CD1c-positive myeloid dendritic cell (primary cell): ENCODE data around the gene MSH5.

Source experiments
- DNase-seq: peaks from one replicate; pipeline ENCODE4 v3.0.0-alpha.2; 2016; ENCODE audit errors: extremely low spot score

MSH5 gene

GRCh38 chr6:31760790-31761189 is 21.0 kb downstream of the MSH5 start:
- no peak for DNase-seq

GRCh38 chr6:31761343-31761742 is 21.5 kb downstream of the MSH5 start:
- no peak for DNase-seq

GRCh38 chr6:31762356-31762755 is 22.6 kb downstream of the MSH5 start, which contains the start of gene SAPCD1:
Gene SAPCD1 (plus strand): TSS chr6:31762656. CDS start chr6:31763055, 399 bp downstream.
- DNase-seq = no peak

GRCh38 chr6:31762878-31763618 is 23.2 kb downstream of the MSH5 start:
- no peak for DNase-seq

GRCh38 chr6:31763619-31763940 is 23.8 kb downstream of the MSH5 start:
- DNase-seq = no peak

- DNase-seq = no peak
These were observed 24.4 kb downstream of the MSH5 start for GRCh38 chr6:31764198-31764597.

- no peak for DNase-seq
These were observed 25.7 kb downstream of the MSH5 start for GRCh38 chr6:31765559-31765909.

- DNase-seq = no peak
These were observed 26.3 kb downstream of the MSH5 start for GRCh38 chr6:31765910-31766794.

GRCh38 chr6:31767096-31767645 is 27.4 kb downstream of the MSH5 start:
- peak; percentile 25 for DNase-seq

- peak; percentile 87 for DNase-seq
These were observed 28.8 kb downstream of the MSH5 start for GRCh38 chr6:31768363-31769257.

- peak; percentile 80 for DNase-seq
These were observed 30.0 kb downstream of the MSH5 start for GRCh38 chr6:31769684-31770371.

- no peak for DNase-seq
These were observed 31.1 kb downstream of the MSH5 start for GRCh38 chr6:31770860-31771259.

GRCh38 chr6:31771992-31772358 is 32.2 kb downstream of the MSH5 start:
- DNase-seq = peak; percentile 37

GRCh38 chr6:31775184-31775583 is 35.4 kb downstream of the MSH5 start:
- DNase-seq = no peak

GRCh38 chr6:31775633-31776484 is 36.1 kb downstream of the MSH5 start:
- DNase-seq = no peak

GRCh38 chr6:31776485-31776988 is 36.7 kb downstream of the MSH5 start:
- DNase-seq = peak; percentile 30

GRCh38 chr6:31776989-31777666 is 37.3 kb downstream of the MSH5 start, which contains the start of gene VWA7:
Gene VWA7 (minus strand): TSS chr6:31777328. CDS start chr6:31776779, 549 bp downstream.
- DNase-seq = peak; percentile 90

GRCh38 chr6:31777667-31778050 is 37.9 kb downstream of the MSH5 start:
- no peak for DNase-seq

GRCh38 chr6:31778193-31778592 is 38.4 kb downstream of the MSH5 start:
- DNase-seq = no peak
